H1 (cell line): ENCODE results near the gene ATP23. TPM values are rescaled to one million over a fixed set of nuclear protein-coding genes. Genes with fewer than 3 reads are reported as not detected.
A peak's percentile ranks its signal among the peaks of the same experiment; 100 is the strongest.

ENCODE experiments used
- ATF2 ChIP-seq: IDR thresholded peaks from 2 replicates; pipeline ENCODE4 v1.6.1; 2012; ENCODE audit warnings: low read length, inconsistent platforms
- ATF3 ChIP-seq: IDR thresholded peaks from 2 replicates; pipeline ENCODE4 v1.6.1; 2011; ENCODE audit warnings: low read depth, mild to moderate bottlenecking, low read length; ENCODE audit not compliant: insufficient read depth
- E2F6 ChIP-seq: IDR thresholded peaks from 2 replicates; pipeline ENCODE4 v1.6.1; 2012; ENCODE audit warnings: inconsistent platforms
- HDAC2 ChIP-seq, 2 experiments: fragments of 300-600 bp in 1 of 2; sonication (generic) in 1 of 2; IDR thresholded peaks; 2 replicates each; pipeline ENCODE4 v1.6.1; 2011 to 2012; ENCODE audit warnings: low read depth in 2 of 2, low read length in 2 of 2, mild to moderate bottlenecking in 2 of 2, moderate library complexity in 2 of 2, borderline replicate concordance in 1 of 2, inconsistent platforms in 1 of 2
- NRF1 ChIP-seq: IDR thresholded peaks from 2 replicates; pipeline ENCODE4 v1.6.1; 2011; ENCODE audit warnings: mild to moderate bottlenecking, low read depth, low read length, improper control_type of control experiment
- TBP ChIP-seq: IDR thresholded peaks from 2 replicates; pipeline ENCODE4 v1.6.1; 2011; ENCODE audit warnings: low read depth, low read length, improper control_type of control experiment
- YY1 ChIP-seq: IDR thresholded peaks from 2 replicates; pipeline ENCODE4 v1.6.1; 2011; ENCODE audit warnings: low read depth, mild to moderate bottlenecking, low read length
- polyA plus RNA-seq, 7 experiments: library from polyadenylated mRNA; depleted of rRNA in 3 of 7; stranded (reverse) in 5 of 7; unstranded in 2 of 7; fragments of >200 nt in 5 of 7; fragments of 200-250 nt in 2 of 7; gene quantifications; 1 replicate in 5 of 7; 2 replicates in 1 of 7; 4 replicates in 1 of 7; pipeline versions ENCODE4 v1.2.1 to v1.2.3, GENCODE V29; 2011 to 2013; ENCODE audit warnings: missing spikeins in 2 of 7, mixed read lengths in 2 of 7
- total RNA-seq: library from RNA; stranded (reverse); fragmentation: NEBNext Ultra II Directional; extraction: Animal tissue kit (Norgen Biotek cat#: 25700); gene quantifications from 2 replicates; pipeline ENCODE4 v1.2.1, GENCODE V29; 2021

Gene ATP23
- total and polyA plus RNA-seq, 2 of the 8 experiments (the other 6 are each of a cell fraction or from before 2014, with no cell fraction given): 10.2 to 13.5 TPM

GRCh38 chr12:57904848-57905811, 36.2 kb upstream of the ATP23 start (continued):
- TF ChIP-seq ATF2 (peak; percentile 51; the same call in 1 of the 2 replicates), HDAC2 (IDR thresholded peaks at IDR 0.05; ENCODE audit: borderline replicate concordance in 1 of 2, low read depth in 2 of 2, low read length in 2 of 2) (no peak), E2F6 (peak; percentile 98), TBP (no peak), YY1 (peak; percentile 85), ATF3 (peak; percentile 88), NRF1 (no peak)
